PC-3 (cell line): ENCODE measurements around the gene HRH3. TPM values are rescaled to one million over a fixed set of nuclear protein-coding genes. Genes with fewer than 3 reads are reported as not detected.

Source experiments
- ATAC-seq: fragments of 200-7000 bp; cut with Tn5 transposase; 2 replicates; pipeline ENCODE4 v1.9.1; 2020; ENCODE audit warnings: mild to moderate bottlenecking, moderate library complexity
- BruUV-seq: library from RNA; stranded (reverse); fragments of 400-500 nt; replicated peaks from 2 replicates; lab custom pipeline; 2021; lab: Mats Ljungman, UMichigan
- CTCF ChIA-PET: fragments of 300-600 bp; sonication (Branson Sonifier 250); formaldehyde crosslinking; loops from one replicate; lab custom pipeline; 2022; ENCODE audit warnings: antibody characterized with exemption; lab: Charles Lee
- POLR2A ChIA-PET: fragments of 300-600 bp; sonication (Branson Sonifier 250); formaldehyde crosslinking; loops from one replicate; lab custom pipeline; 2022; ENCODE audit warnings: antibody characterized with exemption; ENCODE audit not compliant: unreplicated experiment; lab: Charles Lee
- DNase-seq: peaks from one replicate; pipeline ENCODE4 v3.0.0-alpha.2; 2015
- H2AFZ ChIP-seq: fragments of 300-600 bp; sonication (generic); 2 replicates; pipeline ENCODE4 v1.6.0; 2016; ENCODE audit warnings: antibody characterized with exemption, low read length
- H3F3A ChIP-seq: fragments of 300-600 bp; sonication (generic); one replicate; pipeline ENCODE4 v1.6.0; 2017; ENCODE audit warnings: antibody characterized with exemption, low read length, control low read depth, mild to moderate bottlenecking; ENCODE audit not compliant: unreplicated experiment
- H3K27ac ChIP-seq: fragments of 300-600 bp; sonication (generic); 2 replicates; pipeline ENCODE4 v1.5.1; 2016; ENCODE audit warnings: mild to moderate bottlenecking, low read length
- H3K27me3 ChIP-seq: fragments of 300-600 bp; sonication (generic); 2 replicates; pipeline ENCODE4 v1.6.1; 2016; ENCODE audit warnings: low read length, mixed read lengths
- H3K36me3 ChIP-seq: fragments of 300-600 bp; sonication (generic); 2 replicates; pipeline ENCODE4 v1.6.1; 2016; ENCODE audit warnings: low read depth, mixed run types, low read length, mixed read lengths
- H3K4me1 ChIP-seq: fragments of 300-600 bp; sonication (generic); 2 replicates; pipeline ENCODE4 v1.5.1; 2016; ENCODE audit warnings: low read length; ENCODE audit not compliant: insufficient read depth
- H3K4me2 ChIP-seq: fragments of 300-600 bp; sonication (generic); 2 replicates; pipeline ENCODE4 v1.6.0; 2016; ENCODE audit warnings: low read length
- H3K4me3 ChIP-seq: fragments of 300-600 bp; sonication (generic); 2 replicates; pipeline ENCODE4 v1.5.1; 2016; ENCODE audit warnings: mild to moderate bottlenecking, low read length, mixed read lengths
- H3K79me2 ChIP-seq: fragments of 300-600 bp; sonication (generic); 2 replicates; pipeline ENCODE4 v1.6.1; 2017; ENCODE audit warnings: low read length, mixed read lengths
- H3K9ac ChIP-seq: fragments of 300-600 bp; sonication (generic); 2 replicates; pipeline ENCODE4 v1.6.0; 2016; ENCODE audit warnings: mild to moderate bottlenecking, low read length
- H3K9me2 ChIP-seq: fragments of 300-600 bp; sonication (generic); replicated peaks from 2 replicates; pipeline ENCODE4 v1.6.1; 2016; ENCODE audit warnings: mixed run types, low read length, mixed read lengths
- H3K9me3 ChIP-seq: fragments of 300-600 bp; sonication (generic); 2 replicates; pipeline ENCODE4 v1.6.1; 2016; ENCODE audit warnings: low read length, mixed read lengths
- H4K20me1 ChIP-seq: fragments of 300-600 bp; sonication (generic); 2 replicates; pipeline ENCODE4 v1.6.1; 2016; ENCODE audit warnings: low read length, mixed read lengths
- CTCF ChIP-seq: fragments of 300-600 bp; sonication (generic); conservative IDR thresholded peaks from 2 replicates; pipeline ENCODE4 v1.5.1; 2017; ENCODE audit warnings: antibody characterized with exemption, low read depth, mild to moderate bottlenecking, low read length
- EZH2 ChIP-seq: fragments of 300-600 bp; sonication (generic); IDR thresholded peaks from one replicate; pipeline ENCODE4 v1.6.1; 2017; ENCODE audit warnings: antibody characterized with exemption, mild to moderate bottlenecking, low read length; ENCODE audit not compliant: unreplicated experiment
- EZH2phosphoT487 ChIP-seq: fragments of 300-600 bp; sonication (generic); IDR thresholded peaks from 2 replicates; pipeline ENCODE4 v1.6.1; 2018; ENCODE audit warnings: mild to moderate bottlenecking, antibody characterized with exemption, low read length, borderline replicate concordance
- intact Hi-C: fragments of 100-400 bp; cut with micrococcal nuclease; formaldehyde crosslinking; loops from 2 replicates; pipeline ENCODE4 v1.9.0; 2023
- total RNA-seq: library from RNA; depleted of rRNA; stranded (reverse); fragments of >200 nt; gene quantifications from 2 replicates; pipeline ENCODE4 v1.2.3, GENCODE V29; 2014

Gene HRH3
- total RNA-seq, 1 experiment from 2014 or later = not detected

- POLR2A ChIA-PET = no interaction called here
- Histone ChIP-seq H3K9me3 (no peaks in the 10 kb centered on the region), H3K4me3 (no peak overlapping the region), H3K79me2 (peaks cover 33% of the 10 kb centered on the region), H3K36me3 (no peaks in the 10 kb centered on the region), H3K27me3 (no peaks in the 10 kb centered on the region), H3K27ac (no peak overlapping the region), H3K9me2 (no peaks in the 10 kb centered on the region), H3K4me2 (no peak overlapping the region), H3F3A (no peaks in the 10 kb centered on the region), H4K20me1 (peaks cover 18% of the 10 kb centered on the region; the same call in 1 of the 2 replicates), H3K9ac (no peak overlapping the region), H3K4me1 (peaks cover 35% of the 10 kb centered on the region), H2AFZ (no peak overlapping the region)
- CTCF ChIA-PET = no interaction called here
- no peak for TF ChIP-seq EZH2phosphoT487
- TF ChIP-seq CTCF = no peak
- TF ChIP-seq EZH2 = no peak
- intact Hi-C loops = no loop called here
- ATAC-seq = no peak
- no TSS peak for BruUV-seq
- DNase-seq = no peak
These were observed 16.9 kb upstream of the HRH3 start for GRCh38 chr20:62236766-62237513.

GRCh38 chr20:62236200-62236599 is 16.1 kb upstream of the HRH3 start:
- DNase-seq (no peak), ATAC-seq (no peak)
- Histone ChIP-seq H3K9me2 (no peaks in the 10 kb centered on the region), H3K4me1 (peaks cover 29% of the 10 kb centered on the region), H3K9me3 (no peaks in the 10 kb centered on the region), H3K9ac (no peak overlapping the region), H3K27me3 (no peaks in the 10 kb centered on the region), H3K79me2 (peaks cover 26% of the 10 kb centered on the region), H3K27ac (no peak overlapping the region), H3F3A (no peaks in the 10 kb centered on the region), H3K4me3 (no peak overlapping the region), H3K4me2 (no peak overlapping the region), H4K20me1 (peaks cover 11% of the 10 kb centered on the region; the same call in 1 of the 2 replicates), H3K36me3 (no peaks in the 10 kb centered on the region), H2AFZ (no peak overlapping the region)
- POLR2A ChIA-PET = no interaction called here
- BruUV-seq = no TSS peak
- intact Hi-C loops = no loop called here
- TF ChIP-seq EZH2phosphoT487 (no peak), EZH2 (no peak), CTCF (no peak)
- CTCF ChIA-PET = no interaction called here

DNA sequence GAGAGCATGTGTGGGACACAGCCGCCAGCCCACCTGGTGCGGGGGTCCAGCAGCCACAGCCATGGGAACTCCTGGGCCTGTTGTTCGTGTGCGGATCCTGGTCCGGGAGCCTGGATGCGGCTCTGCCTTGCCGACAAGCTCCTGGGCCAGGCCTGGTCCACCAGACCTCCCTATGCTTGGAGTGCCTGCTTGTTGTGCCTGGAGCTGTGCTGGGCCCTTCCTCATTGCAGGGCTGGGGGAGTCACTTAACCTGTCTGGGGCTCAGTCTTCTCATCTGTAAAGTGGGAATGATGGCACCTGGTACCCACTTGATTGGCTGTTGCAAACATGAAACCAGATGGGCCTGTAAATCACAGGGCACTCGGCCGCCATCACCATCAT is 15.7 kb upstream of the HRH3 start:
- CTCF ChIA-PET = no interaction called here
- Histone ChIP-seq H3F3A (no peaks in the 10 kb centered on the region), H3K4me3 (no peak overlapping the region), H3K36me3 (no peaks in the 10 kb centered on the region), H3K9me2 (no peaks in the 10 kb centered on the region), H3K4me1 (peaks cover 29% of the 10 kb centered on the region), H3K79me2 (peaks cover 22% of the 10 kb centered on the region), H3K9me3 (no peaks in the 10 kb centered on the region), H2AFZ (no peak overlapping the region), H4K20me1 (peaks cover 8% of the 10 kb centered on the region; the same call in 1 of the 2 replicates), H3K27me3 (no peaks in the 10 kb centered on the region), H3K9ac (no peak overlapping the region), H3K4me2 (no peak overlapping the region), H3K27ac (no peak overlapping the region)
- ATAC-seq (no peak), DNase-seq (no peak)
- TF ChIP-seq CTCF = no peak
- TF ChIP-seq EZH2phosphoT487 = no peak
- TF ChIP-seq EZH2 = no peak
- intact Hi-C loops = no loop called here
- no TSS peak for BruUV-seq
- POLR2A ChIA-PET = no interaction called here
